SK-N-SH treated with all-trans-retinoic acid at 6 μM for 48 hours (cell line): ENCODE measurements around the gene USF2.

Experiments used
- BACH2 ChIP-seq: fragments of 250-450 bp; sonication (Bioruptor Pico); IDR thresholded peaks from 2 replicates; pipeline ENCODE4 v1.9.0; 2021; ENCODE audit warnings: mild to moderate bottlenecking, borderline replicate concordance
- ESRRG ChIP-seq: fragments of 250-450 bp; sonication (Bioruptor Pico); IDR thresholded peaks from 2 replicates; pipeline ENCODE4 v1.6.1; 2021; ENCODE audit warnings: mild to moderate bottlenecking

GRCh38 chr19:35301961-35302360 is 33.2 kb downstream of the USF2 start:
- TF ChIP-seq BACH2 (CRISPR knock-in tag) (no peak), ESRRG (CRISPR knock-in tag) (no peak)
